CD1c-positive myeloid dendritic cell (primary cell): Measurements from ENCODE around the gene CTDP1.

Source experiments
- DNase-seq: peaks from one replicate; pipeline ENCODE4 v3.0.0-alpha.2; 2016; ENCODE audit errors: extremely low spot score

CTDP1 gene

DNA sequence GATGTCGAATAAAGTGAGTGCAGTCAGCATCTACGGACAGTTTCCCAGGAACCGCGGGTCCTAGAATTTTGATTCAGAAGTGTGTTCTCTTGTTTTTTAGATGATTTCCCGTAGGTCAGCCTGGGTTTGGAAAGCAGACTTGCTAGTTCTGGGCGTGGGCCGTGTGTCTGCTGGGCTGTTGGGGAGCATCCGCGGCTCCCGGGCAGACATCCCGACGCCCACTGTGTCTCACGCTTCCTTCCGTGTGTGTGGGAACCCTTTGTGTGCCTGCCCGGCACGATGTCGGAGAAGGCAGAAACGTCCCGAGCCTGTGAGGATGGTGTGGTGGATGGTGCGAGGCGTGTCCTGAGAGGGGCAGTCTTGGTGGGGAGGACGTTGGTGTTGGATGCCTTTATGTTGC lies 18.4 kb downstream of the CTDP1 start:
- no peak for DNase-seq

DNA sequence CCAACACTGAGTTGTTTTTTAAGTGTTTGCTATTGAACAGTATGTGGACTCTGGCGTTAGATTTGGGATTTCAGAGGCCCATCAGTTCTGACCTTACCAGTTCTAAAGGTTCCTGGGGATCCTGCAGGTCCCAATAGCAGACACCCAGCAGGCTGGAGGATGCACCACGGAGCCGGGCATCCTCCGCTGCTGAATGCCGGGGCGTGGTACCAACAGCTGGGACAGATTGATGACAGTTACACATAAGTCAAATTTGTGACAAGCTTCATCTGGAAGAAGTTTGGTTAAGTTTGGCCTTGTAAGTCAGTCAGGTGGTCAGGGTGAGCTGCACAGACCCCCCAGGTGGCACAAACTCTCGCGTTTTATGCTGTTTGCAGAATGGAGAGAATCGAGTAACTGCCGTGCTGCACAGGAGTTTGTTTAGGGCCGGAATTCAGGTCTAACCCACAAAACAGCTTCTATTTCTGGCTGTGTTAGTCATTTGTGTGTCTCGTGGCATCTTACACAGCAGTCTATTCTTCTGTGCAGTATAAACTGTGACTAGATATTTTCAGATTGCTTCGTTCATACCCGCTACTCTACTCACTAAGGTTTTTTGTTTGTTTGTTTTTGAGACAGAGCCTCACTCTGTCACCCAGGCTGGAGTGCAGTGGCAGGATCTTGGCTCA lies 19.2 kb downstream of the CTDP1 start:
- DNase-seq: no peak

DNA sequence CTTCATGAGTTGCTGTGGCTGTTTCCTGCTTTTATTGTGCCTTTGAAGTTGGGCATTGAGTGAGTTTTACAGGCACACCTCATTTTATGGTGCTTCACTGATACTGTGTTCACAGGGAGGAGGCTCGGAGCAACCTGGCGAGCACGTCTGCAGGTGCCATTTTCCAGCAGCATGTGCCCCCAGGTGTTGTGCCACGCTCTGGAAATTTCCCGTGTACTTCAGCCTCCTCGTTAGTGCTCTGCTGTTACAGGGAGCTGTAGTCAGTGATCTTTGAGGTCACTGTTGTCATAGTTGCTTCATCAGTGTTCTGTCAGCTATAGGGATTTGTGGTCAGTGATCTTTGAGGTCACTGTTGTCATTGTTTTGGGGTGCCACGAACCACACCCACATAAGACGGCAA lies 20.1 kb downstream of the CTDP1 start:
- DNase-seq: no peak

DNA sequence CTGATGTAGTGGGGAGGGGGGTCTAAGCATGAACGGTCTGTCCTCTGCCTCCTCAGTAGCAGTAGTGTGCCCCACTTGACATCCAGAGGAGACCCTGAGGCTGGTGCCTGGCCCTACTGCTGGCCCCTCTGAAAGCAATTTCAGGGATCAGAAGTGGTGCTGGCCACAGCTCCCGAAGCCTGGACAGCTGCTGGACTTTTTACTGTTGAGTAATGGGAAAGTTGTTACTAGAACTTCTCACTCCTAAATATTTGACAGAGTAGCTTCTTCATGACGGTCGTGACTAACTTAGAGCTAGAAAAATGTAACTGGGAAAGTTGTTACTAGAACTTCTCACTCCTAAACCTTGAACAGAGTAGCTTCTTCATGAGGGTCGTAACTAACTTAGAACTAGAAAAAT lies 23.3 kb downstream of the CTDP1 start:
- DNase-seq: no peak

DNA sequence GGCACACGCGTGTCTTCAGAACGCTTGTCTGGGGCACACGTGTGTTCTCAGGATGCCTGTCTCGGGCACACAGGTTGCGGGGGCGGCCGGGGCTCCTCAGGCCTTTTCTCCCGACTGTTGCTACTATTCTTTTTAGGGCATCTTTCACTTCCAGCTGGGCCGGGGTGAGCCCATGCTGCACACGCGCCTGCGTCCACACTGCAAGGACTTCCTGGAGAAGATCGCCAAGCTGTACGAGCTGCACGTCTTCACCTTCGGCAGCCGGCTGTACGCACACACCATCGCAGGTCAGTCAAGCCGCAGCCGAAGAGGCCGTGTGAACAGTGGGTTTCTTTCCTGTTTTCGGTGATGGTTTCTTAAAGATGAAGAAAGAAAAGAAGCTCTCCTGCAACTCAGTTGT lies 25.0 kb downstream of the CTDP1 start:
- DNase-seq: no peak

DNA sequence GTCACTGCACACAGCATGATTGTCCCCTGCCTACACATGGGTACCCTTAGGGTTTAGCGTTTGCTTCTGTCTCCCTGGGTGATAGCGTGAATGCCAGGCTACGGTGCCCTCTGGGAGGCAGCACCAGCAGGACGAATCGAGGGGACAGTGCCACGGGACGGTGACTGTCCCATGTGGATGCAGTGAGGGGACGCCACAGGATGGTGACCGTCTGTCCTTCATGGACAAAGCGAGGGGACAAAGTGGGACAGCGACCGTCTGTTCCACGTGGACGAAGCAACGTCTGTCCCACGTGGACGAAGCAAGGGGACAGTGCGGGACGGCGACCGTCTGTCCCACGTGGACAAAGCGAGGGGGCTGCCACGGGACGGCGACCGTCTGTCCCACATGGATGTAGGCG lies 25.7 kb downstream of the CTDP1 start:
- no peak for DNase-seq

DNA sequence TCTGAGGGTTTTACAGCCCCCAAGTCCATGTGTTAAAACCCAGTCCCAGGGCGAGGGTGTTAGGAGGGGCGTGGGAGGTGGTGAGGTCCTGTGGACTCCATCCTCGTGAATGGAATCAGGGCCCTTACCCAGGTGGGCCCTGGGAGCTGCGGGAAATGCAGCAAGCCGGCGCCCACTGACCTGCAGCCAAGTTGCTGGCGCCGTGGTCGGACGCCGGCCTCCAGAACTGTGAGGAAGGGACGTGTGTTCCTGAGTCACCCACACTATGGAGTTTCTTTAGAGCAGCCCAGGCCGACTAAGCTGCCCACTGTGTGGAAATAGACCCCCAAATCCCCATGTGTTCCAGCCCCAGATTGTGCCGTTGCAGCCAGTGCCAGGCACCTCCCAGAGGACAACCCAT lies 26.4 kb downstream of the CTDP1 start:
- DNase-seq: no peak

DNA sequence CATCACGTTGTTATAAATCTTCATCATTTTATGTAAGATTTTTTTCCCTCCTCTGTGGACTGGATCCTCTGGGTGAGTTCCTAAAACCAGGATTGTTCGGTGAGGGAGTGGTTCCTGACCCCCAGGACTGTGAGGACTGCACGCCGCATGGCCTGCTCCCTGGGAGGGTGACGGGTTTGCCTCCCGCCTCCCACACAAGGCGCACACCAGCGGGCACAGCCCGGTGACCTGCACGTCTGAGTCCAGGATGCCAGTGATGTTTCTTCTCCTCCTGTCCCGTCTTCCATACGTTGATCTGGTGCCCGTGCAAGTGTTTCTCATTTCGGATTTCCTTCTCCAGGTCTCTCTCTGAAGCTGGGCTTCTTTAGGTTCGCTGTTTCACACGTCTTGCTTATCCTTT lies 27.1 kb downstream of the CTDP1 start:
- DNase-seq: no peak

DNA sequence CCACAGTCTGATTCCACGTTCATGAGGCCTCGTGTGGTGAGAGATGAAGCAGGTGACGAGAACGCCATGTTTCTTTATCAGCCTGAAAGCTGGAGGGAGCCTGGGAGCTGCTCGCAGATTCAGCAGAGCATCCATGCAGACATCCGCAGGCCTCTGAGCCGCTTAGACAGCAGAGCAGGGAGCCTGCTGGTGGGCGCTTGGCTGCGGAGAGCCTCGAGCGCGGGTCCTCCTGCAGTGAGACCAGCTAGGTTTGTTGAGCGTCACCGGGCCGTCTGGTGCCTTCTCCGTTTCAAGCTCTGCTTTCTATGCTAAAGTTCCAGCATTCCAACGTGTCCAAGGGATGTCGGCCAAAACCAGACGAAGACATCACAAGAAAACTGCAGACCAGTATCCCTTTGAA lies 27.6 kb downstream of the CTDP1 start:
- no peak for DNase-seq

DNA sequence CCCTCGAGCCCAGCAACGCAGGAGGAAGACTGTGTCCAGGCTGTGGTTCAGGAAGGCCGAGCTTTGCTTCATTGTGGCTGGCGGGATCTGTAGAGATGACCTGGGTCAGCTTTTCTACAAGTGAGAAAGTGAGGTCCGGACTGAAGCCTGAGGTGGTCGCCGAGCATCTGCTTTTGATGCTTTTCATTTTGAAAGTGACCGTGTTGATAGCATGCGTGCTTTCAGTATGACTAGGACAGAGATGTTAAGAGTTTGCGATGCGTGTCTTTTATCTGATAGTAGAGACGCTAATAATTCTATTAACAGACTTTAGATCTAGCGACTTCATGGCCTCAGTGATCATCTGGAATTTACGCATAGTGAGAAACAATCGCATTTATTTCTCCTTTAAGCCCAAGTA lies 28.1 kb downstream of the CTDP1 start:
- no peak for DNase-seq

DNA sequence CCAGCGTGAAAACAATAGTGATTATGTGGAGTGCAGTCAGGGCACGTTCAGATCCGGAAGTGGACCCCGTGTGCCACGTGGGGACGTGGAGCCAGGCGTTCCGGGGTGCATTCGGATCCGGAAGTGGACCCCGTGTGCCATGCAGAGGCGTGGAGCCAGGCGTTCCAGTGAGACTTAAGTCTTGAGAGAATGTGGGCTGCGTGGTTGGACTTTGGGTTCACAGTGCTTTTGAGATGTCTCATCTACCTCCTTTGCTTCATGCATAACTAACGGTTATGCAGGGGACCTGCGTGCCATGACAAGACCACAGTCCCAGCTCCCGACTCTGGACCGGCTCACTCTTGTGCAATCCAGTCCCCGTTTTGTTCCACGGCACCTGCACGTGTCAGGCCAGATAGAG lies 28.8 kb downstream of the CTDP1 start:
- no peak for DNase-seq

DNA sequence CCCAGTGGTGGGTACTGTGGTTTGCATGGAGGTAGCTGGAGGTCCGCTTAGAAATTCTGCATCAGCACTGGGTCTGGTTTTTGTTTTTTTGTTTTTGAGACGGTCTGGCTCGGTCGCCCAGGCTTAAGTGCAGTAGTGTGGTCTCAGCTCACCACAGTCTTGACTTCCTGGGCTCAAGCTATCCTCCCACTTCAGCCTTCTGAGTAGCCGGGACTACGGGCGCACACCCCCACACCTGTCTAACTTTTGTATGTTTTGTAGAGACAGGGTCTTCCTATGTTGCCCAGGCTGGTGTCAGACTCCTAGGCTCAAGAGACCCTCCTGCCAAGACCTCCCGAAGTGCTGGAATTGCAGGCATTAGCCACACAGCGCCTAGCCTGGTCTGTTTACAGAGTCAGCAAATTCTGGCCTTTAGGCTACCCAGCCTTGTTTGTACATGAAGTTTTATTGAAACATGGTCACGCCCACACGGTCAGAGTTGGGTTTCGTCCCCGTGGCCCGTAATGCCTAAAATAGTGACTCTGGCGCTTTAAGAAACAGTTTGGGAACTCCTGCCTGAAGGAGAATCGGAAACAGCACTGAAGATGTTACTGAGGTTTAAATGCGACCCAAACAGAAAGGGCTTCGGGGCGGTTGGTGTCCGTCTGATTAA lies 32.7 kb downstream of the CTDP1 start:
- no peak for DNase-seq

DNA sequence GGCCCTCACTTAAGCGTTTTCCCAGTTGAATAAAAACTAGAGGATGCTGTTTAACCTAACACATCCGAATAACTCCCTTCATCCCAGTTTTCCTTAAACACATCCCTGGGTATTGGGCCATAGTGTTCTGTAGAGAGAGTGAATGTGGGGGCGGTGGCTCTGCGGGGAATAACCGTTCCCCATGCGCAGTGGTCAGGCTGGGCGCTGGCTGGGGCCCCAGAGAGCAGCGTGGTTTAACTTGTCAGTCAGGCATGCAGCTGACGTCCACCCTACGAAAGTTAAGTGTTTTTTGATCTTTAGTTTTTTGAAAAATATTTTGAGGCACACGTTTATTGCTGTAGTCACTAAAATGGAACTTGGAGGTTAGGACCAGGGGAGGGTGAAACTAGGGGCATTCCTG lies 33.7 kb downstream of the CTDP1 start:
- DNase-seq: no peak

DNA sequence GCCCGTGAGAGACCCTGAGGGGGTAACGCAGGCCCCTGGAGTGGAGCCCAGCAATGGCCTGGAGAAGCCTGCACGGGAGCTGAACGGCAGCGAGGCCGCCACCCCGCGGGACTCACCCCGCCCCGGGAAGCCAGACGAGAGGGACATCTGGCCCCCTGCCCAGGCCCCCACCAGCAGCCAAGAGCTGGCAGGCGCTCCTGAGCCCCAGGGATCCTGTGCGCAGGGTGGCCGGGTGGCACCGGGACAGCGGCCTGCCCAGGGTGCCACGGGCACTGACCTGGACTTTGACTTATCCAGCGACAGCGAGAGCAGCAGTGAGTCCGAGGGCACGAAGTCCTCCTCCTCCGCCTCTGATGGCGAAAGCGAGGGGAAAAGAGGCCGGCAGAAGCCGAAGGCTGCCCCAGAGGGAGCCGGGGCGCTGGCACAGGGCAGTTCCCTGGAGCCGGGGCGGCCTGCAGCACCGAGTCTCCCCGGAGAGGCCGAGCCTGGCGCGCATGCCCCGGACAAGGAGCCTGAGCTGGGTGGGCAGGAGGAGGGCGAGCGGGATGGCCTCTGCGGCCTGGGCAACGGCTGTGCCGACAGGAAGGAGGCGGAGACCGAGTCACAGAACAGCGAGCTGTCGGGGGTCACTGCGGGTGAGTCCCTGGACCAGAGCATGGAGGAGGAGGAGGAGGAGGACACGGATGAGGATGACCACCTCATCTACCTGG lies 35.1 kb downstream of the CTDP1 start:
- no peak for DNase-seq

DNA sequence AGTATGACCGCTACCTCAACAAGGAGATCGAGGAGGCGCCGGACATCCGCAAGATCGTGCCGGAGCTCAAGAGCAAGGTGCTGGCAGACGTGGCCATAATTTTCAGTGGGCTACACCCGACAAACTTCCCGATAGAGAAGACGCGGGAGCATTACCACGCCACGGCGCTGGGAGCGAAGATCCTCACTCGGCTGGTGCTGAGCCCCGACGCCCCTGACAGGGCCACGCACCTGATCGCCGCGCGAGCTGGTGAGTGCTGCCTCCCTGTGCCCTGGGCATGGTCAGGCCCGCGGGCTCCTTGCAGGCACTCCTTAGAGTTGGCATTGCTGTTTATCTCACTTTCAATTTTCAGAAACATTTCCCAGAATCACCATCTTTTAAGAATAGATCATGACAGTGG lies 35.7 kb downstream of the CTDP1 start:
- DNase-seq: no peak

DNA sequence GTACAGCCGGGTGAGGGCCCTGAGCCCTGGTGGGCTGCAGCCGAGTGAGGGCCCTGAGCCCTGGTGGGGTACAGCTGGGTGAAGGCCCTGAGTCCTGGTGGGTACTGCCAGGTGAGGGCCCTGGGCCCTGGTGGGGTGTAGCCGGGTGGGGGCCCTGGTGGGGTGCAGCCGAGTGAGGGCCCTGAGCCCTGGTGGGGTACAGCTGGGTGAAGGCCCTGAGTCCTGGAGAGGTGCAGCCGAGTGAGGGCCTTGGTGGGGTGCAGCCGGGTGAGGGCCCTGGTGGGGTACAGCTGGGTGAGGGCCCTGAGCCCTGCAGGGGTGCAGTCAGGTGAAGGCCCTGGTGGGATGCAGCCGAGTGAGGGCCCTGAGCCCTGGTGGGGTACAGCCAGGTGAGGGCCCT lies 37.5 kb downstream of the CTDP1 start:
- DNase-seq: no peak

DNA sequence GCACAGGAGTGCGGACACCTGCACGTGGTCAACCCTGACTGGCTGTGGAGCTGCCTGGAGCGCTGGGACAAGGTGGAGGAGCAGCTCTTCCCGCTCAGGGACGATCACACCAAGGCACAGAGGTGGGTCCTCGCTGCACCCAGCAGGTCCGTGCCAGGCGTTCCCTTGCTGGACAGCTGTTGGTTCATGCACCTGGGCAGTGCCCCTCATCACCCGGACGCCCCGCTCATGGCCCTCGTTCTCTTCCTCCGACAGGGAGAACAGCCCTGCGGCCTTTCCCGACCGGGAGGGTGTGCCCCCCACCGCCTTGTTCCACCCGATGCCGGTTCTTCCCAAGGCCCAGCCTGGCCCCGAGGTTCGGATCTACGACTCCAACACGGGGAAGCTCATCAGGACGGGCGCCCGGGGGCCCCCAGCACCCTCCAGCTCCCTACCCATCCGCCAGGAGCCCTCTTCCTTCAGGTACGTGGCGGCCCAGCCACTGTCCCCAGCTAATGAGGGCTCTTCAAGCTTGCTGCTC lies 38.0 kb downstream of the CTDP1 start:
- no peak for DNase-seq

DNA sequence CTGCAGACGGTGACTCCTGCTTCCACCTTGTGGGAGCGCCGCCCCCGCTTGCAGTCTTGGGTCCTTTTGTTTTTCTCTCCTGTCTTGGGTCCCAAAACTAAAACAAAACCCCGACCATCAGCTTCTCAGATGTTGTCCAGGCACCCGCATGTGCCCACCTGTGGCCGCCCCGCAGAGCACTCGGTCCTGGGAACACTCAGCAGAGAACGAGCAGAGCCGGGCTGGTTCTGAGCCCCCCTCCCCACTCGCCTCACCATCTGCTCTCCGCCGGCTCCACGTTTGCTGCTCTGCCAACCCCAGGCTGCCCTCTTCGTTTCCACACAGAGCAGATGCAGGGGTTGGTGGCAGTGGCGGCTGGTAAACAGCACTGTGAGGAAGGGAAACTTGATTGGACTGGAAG lies 38.5 kb downstream of the CTDP1 start:
- no peak for DNase-seq

DNA sequence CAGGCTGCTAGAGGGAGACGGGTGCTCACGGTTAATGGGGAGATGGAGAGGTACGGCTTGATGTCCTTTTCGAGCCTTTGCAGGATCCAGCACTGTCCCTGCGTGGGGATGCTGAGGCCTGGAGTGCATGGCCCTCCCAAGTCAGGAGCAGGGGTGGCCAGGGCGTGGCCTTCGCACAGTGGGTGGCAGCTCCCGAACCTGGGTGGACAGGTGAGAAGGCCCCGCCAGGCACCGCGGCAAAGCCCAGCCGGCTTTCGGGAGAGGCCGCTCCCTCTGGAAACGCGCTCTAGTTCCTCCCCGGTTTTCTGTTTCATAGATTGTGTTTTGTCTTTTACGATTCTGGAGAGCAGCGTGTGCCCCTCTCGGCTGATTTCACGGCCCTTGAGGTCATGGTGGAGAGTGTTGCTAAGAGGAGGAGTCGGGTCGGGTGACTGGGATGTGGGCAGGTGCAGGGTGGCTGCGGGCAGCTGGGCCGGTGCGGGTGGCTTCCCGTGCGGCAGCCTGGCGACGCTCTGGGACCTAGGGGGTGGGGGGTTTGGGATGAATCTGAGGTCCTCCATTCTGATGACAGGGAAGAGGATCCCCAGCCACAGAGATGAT lies 39.4 kb downstream of the CTDP1 start:
- DNase-seq: no peak

DNA sequence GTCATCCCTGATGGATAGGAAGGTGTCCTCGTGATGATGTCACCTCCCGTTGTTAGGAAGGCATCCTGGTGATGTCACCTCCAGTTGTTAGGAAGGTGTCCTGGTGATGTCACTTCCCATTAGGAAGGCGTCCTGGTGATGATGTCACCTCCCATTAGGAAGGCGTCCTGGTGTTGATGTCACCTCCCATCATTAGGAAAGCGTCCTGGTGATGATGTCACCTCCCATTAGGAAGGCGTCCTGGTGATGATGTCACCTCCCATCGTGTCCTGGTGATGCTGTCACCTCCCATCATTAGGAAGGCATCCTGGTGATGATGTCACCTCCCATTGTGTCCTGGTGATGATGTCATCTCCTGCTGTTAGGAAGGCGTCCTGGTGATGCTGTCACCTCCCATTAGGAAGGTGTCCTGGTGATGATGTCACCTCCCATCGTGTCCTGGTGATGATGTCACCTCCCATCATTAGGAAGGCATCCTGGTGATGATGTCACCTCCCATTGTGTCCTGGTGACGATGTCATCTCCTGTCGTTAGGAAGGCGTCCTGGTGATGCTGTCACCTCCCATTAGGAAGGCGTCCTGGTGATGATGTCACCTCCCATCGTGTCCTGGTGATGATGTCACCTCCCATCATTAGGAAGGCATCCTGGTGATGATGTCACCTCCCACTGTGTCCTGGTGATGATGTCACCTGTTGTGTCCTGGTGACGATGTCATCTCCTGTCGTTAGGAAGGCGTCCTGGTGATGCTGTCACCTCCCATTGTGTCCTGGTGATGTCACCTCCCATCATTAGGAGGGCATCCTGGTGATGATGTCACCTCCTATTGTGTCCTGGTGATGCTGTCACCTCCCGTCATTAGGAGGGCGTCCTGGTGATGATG lies 40.1 kb downstream of the CTDP1 start:
- peak; percentile 3 for DNase-seq

DNA sequence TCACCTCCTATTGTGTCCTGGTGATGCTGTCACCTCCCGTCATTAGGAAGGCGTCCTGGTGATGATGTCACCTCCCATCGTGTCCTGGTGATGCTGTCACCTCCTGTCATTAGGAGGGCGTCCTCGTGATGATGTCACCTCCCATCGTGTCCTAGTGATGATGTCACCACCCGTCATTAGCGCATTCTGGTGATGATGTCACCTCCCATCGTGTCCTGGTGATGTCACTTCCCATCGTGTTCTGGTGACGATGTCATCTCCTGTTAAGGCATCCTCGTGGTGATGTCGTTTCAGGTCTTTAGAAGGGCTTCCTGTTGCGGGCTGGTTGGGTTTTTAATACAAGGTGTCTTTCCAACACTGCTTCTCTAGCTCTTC lies 40.7 kb downstream of the CTDP1 start:
- no peak for DNase-seq

DNA sequence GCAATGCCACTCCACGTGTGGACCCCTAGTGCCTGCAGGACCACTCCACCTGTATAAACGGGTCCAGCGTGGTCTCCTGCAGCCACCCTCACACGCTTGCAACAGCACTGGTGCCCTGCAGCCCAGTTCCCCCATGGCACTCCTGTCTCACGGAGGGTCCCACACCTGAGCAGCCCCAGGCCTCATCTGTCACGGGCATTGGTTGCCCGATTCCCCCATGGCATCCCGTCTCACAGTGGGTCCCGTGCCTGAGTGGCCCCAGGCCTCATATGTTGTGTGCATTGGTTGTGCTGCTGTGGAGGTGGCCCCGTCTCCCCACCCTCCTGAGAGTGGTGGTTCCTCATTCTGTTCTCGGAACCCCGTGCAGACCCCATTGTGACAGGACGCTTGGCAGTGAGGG lies 43.4 kb downstream of the CTDP1 start:
- DNase-seq: no peak
